ENCODE data around the gene LYRM1. TPM values are rescaled to one million over a fixed set of nuclear protein-coding genes. Genes with fewer than 3 reads are reported as not detected.

The LYRM1 gene
- total and polyA plus RNA-seq, 8 donors: 9.9 to 30.9 (median 15.5) TPM

DNA sequence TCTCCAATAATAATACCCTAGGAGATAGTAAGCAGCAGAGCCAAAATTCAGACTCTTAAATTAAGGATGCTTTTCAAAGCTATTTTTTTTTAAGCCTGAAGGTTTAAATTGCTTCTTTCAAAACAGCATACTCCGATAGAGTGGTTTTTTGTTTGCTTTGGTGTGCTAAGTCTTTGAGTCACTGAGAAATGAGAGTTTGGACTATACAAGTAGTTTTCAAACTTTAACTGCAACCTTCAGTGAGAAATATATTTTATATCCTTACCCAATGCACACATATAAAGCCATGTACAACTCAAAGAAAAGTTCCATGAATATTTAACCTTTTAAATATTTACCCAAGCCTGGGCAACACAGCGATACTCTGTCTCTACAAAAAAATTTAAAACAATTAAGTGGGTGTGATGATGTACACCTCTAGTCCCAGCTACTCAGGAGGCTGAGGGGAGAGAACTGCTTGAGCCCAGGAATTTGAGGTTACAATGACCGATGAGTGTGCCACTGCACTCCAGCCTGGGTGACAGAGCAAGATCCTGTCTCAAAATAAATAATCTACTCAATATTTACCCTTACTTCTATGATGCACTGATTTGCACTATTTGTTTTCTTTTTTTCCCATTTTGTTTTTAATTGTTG lies 19.6 kb upstream of the LYRM1 start:
- no peak for ATAC-seq
- Histone ChIP-seq H3K4me3 (no peak overlapping the region), H3K36me3 (no peaks in the 10 kb centered on the region), H3K27ac (no peak overlapping the region), H3K9me3 (no peaks in the 10 kb centered on the region), H3K4me1 (peaks cover 41 to 62% (median 48%) of the 10 kb centered on the region in 3 donors), H3K27me3 (no peaks in the 10 kb centered on the region)
- TF ChIP-seq, protein P1, sequence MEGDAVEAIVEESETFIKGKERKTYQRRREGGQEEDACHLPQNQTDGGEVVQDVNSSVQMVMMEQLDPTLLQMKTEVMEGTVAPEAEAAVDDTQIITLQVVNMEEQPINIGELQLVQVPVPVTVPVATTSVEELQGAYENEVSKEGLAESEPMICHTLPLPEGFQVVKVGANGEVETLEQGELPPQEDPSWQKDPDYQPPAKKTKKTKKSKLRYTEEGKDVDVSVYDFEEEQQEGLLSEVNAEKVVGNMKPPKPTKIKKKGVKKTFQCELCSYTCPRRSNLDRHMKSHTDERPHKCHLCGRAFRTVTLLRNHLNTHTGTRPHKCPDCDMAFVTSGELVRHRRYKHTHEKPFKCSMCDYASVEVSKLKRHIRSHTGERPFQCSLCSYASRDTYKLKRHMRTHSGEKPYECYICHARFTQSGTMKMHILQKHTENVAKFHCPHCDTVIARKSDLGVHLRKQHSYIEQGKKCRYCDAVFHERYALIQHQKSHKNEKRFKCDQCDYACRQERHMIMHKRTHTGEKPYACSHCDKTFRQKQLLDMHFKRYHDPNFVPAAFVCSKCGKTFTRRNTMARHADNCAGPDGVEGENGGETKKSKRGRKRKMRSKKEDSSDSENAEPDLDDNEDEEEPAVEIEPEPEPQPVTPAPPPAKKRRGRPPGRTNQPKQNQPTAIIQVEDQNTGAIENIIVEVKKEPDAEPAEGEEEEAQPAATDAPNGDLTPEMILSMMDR (IDR thresholded peaks at IDR 0.05): no peak
- no peak for DNase-seq
- FAIRE-seq: no peak
- WGBS, 2 donors: 23 to 25% methylated on average over 3 of the region's 3 CpGs
- intact Hi-C loops (cut with DNase I): no loop called here

DNA sequence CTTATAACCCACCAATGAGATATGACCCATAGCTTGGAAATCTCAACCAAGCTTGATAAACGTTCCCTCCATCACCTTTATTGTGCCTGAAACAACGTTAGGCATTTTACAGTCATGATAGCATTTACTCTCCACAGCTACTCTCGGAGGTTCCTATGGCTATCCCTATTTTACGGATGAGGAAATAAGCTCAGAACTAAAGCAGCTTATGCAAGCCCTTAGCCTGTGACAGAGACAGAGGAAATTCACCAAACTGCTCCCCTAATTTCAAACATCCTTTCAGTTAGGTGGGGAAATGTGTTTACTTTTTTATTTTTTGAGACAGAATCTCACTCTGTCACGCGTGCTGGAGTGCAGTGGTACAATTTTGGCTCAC lies 19.1 kb upstream of the LYRM1 start:
- ATAC-seq (no peak), FAIRE-seq (no peak), DNase-seq (no peak)
- Histone ChIP-seq H3K27me3 (no peaks in the 10 kb centered on the region), H3K4me3 (no peak overlapping the region), H3K36me3 (no peaks in the 10 kb centered on the region), H3K4me1 (peaks cover 41 to 62% (median 53%) of the 10 kb centered on the region in 3 donors), H3K27ac (no peak overlapping the region), H3K9me3 (no peaks in the 10 kb centered on the region)
- TF ChIP-seq, protein P1 (IDR thresholded peaks at IDR 0.05): no peak
- intact Hi-C loops (cut with DNase I): no loop called here
- WGBS, 2 donors: 74 to 85% methylated on average over 6 of the region's 6 CpGs

DNA sequence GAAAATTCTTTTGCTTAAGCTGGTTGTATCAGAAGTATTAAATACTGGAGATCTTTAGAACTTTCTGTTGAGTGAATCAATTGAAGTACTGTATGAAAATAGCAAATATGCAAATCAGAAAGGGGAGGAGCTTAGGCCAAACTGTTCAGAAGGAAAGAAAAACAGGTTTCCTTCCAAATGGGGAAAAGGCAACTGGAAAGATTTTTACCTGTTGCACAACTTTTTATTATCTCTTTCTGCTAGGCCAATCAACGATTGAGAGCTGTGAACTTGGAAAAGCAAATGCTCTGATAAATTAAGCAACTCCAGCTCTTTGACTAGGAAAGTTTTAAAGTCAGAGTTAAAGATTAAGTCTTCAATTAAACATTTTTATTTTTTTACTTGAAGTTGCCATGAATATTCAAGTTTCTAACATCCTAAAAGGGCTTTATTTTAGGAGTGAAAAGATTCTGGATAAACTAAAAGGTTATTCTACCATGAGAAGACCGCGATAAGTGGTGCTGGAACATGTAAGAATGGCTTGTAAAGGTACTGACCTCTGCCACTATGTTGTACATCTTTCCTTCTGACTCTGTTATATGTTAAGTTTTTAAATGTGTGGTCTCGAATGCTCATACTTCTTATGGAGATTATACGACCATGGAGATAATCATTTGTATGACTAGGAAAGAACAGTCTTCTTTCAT lies 16.9 kb upstream of the LYRM1 start:
- peak overlapping the region in 3 of 4 donors; percentile 13 to 52 (median 51) for H3K27ac ChIP-seq
- intact Hi-C loops (cut with DNase I): no loop called here
- DNase-seq: no peak

DNA sequence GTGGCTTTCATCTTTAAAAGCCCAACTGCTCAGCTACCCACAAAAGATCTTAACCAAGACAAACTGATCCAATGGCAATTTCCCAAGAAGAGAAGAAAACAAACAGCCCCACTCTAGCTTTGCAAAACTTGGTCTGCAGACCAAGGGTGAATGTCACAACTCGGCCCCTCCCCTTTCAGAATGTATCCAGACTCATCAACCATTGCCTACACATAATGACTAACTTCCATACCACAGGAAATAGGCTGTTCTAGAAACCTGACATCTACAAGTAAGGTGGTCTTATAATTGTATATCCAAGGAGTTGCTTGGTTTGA lies 16.4 kb upstream of the LYRM1 start:
- Histone ChIP-seq H3K9me3 (no peaks in the 10 kb centered on the region), H3K27ac (peak overlapping the region in 3 of 4 donors; percentile 13 to 52 (median 51)), H3K36me3 (no peaks in the 10 kb centered on the region), H3K27me3 (no peaks in the 10 kb centered on the region), H3K4me3 (no peak overlapping the region), H3K4me1 (peaks cover 43 to 57% (median 49%) of the 10 kb centered on the region in 3 donors)
- DNase-seq (no peak), ATAC-seq (peak in 3 of 4 donors; percentile 9 to 33 (median 10)), FAIRE-seq (no peak)
- WGBS, 2 donors: 27 to 28% methylated on average over 1 of the region's 1 CpG
- TF ChIP-seq, protein P1 (IDR thresholded peaks at IDR 0.05): no peak
- intact Hi-C loops (cut with DNase I): no loop called here

More for the DNA sequence above, 16.9 kb upstream of the LYRM1 start:
- no peaks in the 10 kb centered on the region for H3K27me3 ChIP-seq
- no peaks in the 10 kb centered on the region for H3K36me3 ChIP-seq
- WGBS, 2 donors: 21 to 38% methylated on average over 5 of the region's 5 CpGs
- TF ChIP-seq, protein P1 (IDR thresholded peaks at IDR 0.05): no peak
- no peak overlapping the region for H3K4me3 ChIP-seq
- H3K4me1 ChIP-seq: peaks cover 48 to 62% (median 54%) of the 10 kb centered on the region in 3 donors
- FAIRE-seq: no peak
- no peaks in the 10 kb centered on the region for H3K9me3 ChIP-seq
- peak; percentile 60 to 76 (median 62) for ATAC-seq

DNA sequence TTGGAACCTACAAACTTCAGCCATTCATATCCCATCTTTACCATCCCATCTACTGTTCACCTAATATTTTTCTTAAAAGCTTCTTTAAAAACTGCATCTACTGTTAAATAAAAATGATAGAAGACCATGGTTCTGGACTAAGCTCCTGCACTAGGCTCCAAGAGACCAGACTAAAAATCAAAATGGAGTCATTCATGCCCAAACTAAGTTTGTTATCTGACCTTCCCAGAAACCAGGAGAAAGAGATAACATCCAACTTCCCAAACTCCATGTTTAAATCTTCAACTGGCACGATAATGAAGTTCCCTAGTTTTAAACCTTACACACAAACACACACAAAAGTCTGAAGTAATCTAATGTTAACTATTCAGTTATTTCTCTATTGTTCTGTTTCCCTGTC lies 14.3 kb upstream of the LYRM1 start:
- Histone ChIP-seq H3K27ac (peak overlapping the region in 1 of 4 donors; percentile 8), H3K4me1 (peaks cover 24 to 37% (median 34%) of the 10 kb centered on the region in 3 donors), H3K4me3 (no peak overlapping the region), H3K9me3 (no peaks in the 10 kb centered on the region), H3K27me3 (no peaks in the 10 kb centered on the region), H3K36me3 (no peaks in the 10 kb centered on the region)
- TF ChIP-seq, protein P1 (IDR thresholded peaks at IDR 0.05): no peak
- FAIRE-seq (no peak), DNase-seq (no peak), ATAC-seq (no peak)
- intact Hi-C loops (cut with DNase I): no loop called here
- WGBS, 2 donors: 0% methylated on average over 1 of the region's 1 CpG
